HepG2 (cell line): ENCODE results near the gene MRPL18. TPM values are rescaled to one million over a fixed set of nuclear protein-coding genes. Genes with fewer than 3 reads are reported as not detected.
A peak's percentile ranks its signal among the peaks of the same experiment; 100 is the strongest.

ENCODE experiments used
- ARNT ChIP-seq: fragments of 450-650 bp; IDR thresholded peaks from 2 replicates; pipeline ENCODE4 v1.6.1; 2017
- ATM ChIP-seq: fragments of 450-650 bp; IDR thresholded peaks from 2 replicates; pipeline ENCODE4 v1.7.1; 2017; ENCODE audit warnings: mild to moderate bottlenecking, borderline replicate concordance
- CENPX ChIP-seq: sonication (generic); formaldehyde crosslinking; IDR thresholded peaks from 2 replicates; pipeline ENCODE4 v1.9.0; 2021; ENCODE audit warnings: mild to moderate bottlenecking, missing genetic modification reagents, moderate library complexity
- DNMT1 ChIP-seq: sonication (generic); formaldehyde crosslinking; IDR thresholded peaks from 2 replicates; pipeline ENCODE4 v1.5.1; 2020; ENCODE audit warnings: mild to moderate bottlenecking, missing genetic modification reagents
- HNF4A ChIP-seq: sonication (generic); formaldehyde crosslinking; IDR thresholded peaks from 2 replicates; pipeline ENCODE4 v1.4.0; 2020; ENCODE audit warnings: missing genetic modification reagents
- ISL2 ChIP-seq: sonication (generic); formaldehyde crosslinking; IDR thresholded peaks from 2 replicates; pipeline ENCODE4 v1.5.0; 2020; ENCODE audit warnings: missing genetic modification reagents
- KLF15 ChIP-seq: sonication (generic); formaldehyde crosslinking; IDR thresholded peaks from 2 replicates; pipeline ENCODE4 v1.8.1; 2023; ENCODE audit warnings: borderline replicate concordance, mild to moderate bottlenecking, inconsistent platforms, missing genetic modification reagents, mixed read lengths
- KLF16 ChIP-seq, 2 experiments: sonication (generic) in 1 of 2; formaldehyde crosslinking in 1 of 2; IDR thresholded peaks; 2 replicates each; pipeline versions ENCODE4 v1.6.1 to v1.8.0; 2016 to 2023; ENCODE audit warnings: missing genetic modification reagents in 2 of 2, missing compliant biosample characterization in 1 of 2
- MEIS1 ChIP-seq: sonication (generic); formaldehyde crosslinking; IDR thresholded peaks from 2 replicates; pipeline ENCODE4 v1.9.0; 2021; ENCODE audit warnings: mild to moderate bottlenecking, missing genetic modification reagents, moderate library complexity, borderline replicate concordance
- SRY ChIP-seq: sonication (generic); formaldehyde crosslinking; IDR thresholded peaks from 2 replicates; pipeline ENCODE4 v1.8.0; 2022; ENCODE audit warnings: mild to moderate bottlenecking, missing genetic modification reagents
- WIZ ChIP-seq: sonication (generic); formaldehyde crosslinking; IDR thresholded peaks from 2 replicates; pipeline ENCODE4 v1.5.1; 2020; ENCODE audit warnings: mild to moderate bottlenecking, missing genetic modification reagents
- ZNF407 ChIP-seq: sonication (generic); formaldehyde crosslinking; IDR thresholded peaks from one replicate; pipeline ENCODE4 v1.5.1; 2020; ENCODE audit warnings: mild to moderate bottlenecking, missing genetic modification reagents; ENCODE audit errors: not compliant biosample characterization
- ZNF674 ChIP-seq: sonication (generic); formaldehyde crosslinking; IDR thresholded peaks from 2 replicates; pipeline ENCODE4 v1.5.0; 2020; ENCODE audit warnings: low read depth, mild to moderate bottlenecking, missing genetic modification reagents
- polyA plus RNA-seq, 8 experiments: library from polyadenylated mRNA; depleted of rRNA in 3 of 8; stranded (reverse) in 7 of 8; unstranded in 1 of 8; fragments of >200 nt; fragmentation: Illumina TruSeq in 4 of 8; extraction: Trizol in 4 of 8; gene quantifications; 2 replicates each; pipeline versions ENCODE4 v1.2.1 to v1.2.3, GENCODE V29; 2011 to 2016; ENCODE audit warnings: low read depth in 4 of 8, missing spikeins in 1 of 8, mixed read lengths in 1 of 8; ENCODE audit not compliant: insufficient read depth in 1 of 8
- total RNA-seq, 5 experiments: library from RNA; depleted of rRNA; stranded (reverse); fragments of >200 nt; fragmentation: Illumina TruSeq; extraction: Trizol; gene quantifications; 2 replicates each; pipeline ENCODE4 v1.2.3, GENCODE V29; 2016; ENCODE audit warnings: low read depth in 1 of 5
- TF ChIP-seq, protein P1 (sequence below): sonication (generic); formaldehyde crosslinking; IDR thresholded peaks from 2 replicates; pipeline ENCODE4 v1.4.0; 2020; ENCODE audit warnings: missing genetic modification reagents, mild to moderate bottlenecking, borderline replicate concordance
- TF ChIP-seq, protein P2 (sequence below): sonication (generic); formaldehyde crosslinking; IDR thresholded peaks from 2 replicates; pipeline ENCODE4 v1.9.0; 2021; ENCODE audit warnings: missing genetic modification reagents, borderline replicate concordance

Gene MRPL18
- total and polyA plus RNA-seq, 2 of the 13 experiments (the other 11 are each of a cell fraction or from before 2014, with no cell fraction given), result 85.6 to 176 TPM

DNA sequence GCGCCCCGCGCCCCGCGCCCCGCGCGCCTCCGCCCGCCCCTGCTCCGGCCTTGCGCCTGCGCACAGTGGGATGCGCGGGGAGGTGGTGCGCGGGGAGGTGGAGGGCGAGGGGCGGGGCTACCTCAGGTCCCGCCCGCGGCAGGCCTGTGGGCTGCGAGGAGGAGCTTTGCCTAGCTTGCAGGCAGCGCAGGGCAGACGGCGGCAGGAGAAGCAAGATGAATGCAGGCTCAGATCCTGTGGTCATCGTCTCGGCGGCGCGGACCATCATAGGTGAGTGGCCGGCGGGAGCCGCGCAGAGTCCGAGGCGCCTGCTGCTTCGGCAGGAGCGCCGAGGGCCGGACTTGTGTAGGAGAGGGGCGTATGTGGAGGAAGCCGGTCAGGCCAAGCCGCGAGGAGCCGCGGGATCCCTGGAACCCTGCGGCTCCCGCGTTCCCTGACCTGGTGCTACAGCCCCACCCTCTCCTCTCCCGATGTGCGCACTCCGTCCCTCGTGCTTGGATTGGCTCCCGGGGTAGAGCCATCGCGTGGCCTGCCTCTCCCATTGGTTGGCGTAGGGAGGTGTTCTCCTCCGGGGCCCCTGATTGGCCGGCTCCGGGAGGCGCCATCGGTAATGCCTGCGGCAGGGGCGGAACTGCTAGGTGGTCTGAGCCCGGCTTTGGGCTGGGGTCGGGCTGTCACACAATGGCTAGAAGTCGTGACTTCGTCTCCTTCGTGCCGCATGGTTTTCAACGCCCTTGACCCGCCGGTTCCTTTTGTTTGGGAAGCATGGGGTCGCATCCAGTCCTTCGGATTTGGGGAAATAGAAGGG, 28.2 kb upstream of the MRPL18 start, which contains the start of gene ACAT2 (continued):
- TF ChIP-seq ZNF407 (CRISPR knock-in tag), result peak; percentile 91
- TF ChIP-seq KLF16 (CRISPR knock-in tag; IDR thresholded peaks at IDR 0.05), result peak in 1 of 2 experiments; percentile 91; a peak in 3 of 4 replicates
- TF ChIP-seq SRY (CRISPR knock-in tag), result peak; percentile 97
- no peak; the same call in none of the 2 replicates for TF ChIP-seq WIZ
- TF ChIP-seq ISL2 (CRISPR knock-in tag), result peak; percentile 55; the same call in 1 of the 2 replicates
- TF ChIP-seq HNF4A (CRISPR knock-in tag), result peak; percentile 20; the same call in 1 of the 2 replicates
- TF ChIP-seq ZNF674, result peak; percentile 87; the same call in 1 of the 2 replicates
- TF ChIP-seq, protein P1, sequence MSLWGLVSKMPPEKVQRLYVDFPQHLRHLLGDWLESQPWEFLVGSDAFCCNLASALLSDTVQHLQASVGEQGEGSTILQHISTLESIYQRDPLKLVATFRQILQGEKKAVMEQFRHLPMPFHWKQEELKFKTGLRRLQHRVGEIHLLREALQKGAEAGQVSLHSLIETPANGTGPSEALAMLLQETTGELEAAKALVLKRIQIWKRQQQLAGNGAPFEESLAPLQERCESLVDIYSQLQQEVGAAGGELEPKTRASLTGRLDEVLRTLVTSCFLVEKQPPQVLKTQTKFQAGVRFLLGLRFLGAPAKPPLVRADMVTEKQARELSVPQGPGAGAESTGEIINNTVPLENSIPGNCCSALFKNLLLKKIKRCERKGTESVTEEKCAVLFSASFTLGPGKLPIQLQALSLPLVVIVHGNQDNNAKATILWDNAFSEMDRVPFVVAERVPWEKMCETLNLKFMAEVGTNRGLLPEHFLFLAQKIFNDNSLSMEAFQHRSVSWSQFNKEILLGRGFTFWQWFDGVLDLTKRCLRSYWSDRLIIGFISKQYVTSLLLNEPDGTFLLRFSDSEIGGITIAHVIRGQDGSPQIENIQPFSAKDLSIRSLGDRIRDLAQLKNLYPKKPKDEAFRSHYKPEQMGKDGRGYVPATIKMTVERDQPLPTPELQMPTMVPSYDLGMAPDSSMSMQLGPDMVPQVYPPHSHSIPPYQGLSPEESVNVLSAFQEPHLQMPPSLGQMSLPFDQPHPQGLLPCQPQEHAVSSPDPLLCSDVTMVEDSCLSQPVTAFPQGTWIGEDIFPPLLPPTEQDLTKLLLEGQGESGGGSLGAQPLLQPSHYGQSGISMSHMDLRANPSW (CRISPR knock-in tag), result peak; percentile 66; the same call in 1 of the 2 replicates
- no peak for TF ChIP-seq CENPX (CRISPR knock-in tag)
- TF ChIP-seq ATM, result no peak
- peak; percentile 89 for TF ChIP-seq KLF15 (CRISPR knock-in tag)
- no peak for TF ChIP-seq ARNT
- TF ChIP-seq MEIS1, result no peak; the same call in 1 of the 2 replicates
- no peak for TF ChIP-seq DNMT1
- TF ChIP-seq, protein P2, sequence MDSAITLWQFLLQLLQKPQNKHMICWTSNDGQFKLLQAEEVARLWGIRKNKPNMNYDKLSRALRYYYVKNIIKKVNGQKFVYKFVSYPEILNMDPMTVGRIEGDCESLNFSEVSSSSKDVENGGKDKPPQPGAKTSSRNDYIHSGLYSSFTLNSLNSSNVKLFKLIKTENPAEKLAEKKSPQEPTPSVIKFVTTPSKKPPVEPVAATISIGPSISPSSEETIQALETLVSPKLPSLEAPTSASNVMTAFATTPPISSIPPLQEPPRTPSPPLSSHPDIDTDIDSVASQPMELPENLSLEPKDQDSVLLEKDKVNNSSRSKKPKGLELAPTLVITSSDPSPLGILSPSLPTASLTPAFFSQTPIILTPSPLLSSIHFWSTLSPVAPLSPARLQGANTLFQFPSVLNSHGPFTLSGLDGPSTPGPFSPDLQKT (CRISPR knock-in tag), result no peak
